Stimulated activated CD8-positive, alpha-beta memory T cell treated with anti-CD3 and anti-CD28 coated beads, Interleukin-4, amount 100 ng/mL, for 24 hours (primary cell): Measurements from ENCODE around the gene CROCC2.

Experiments used
- DNase-seq: peaks from one replicate; pipeline ENCODE4 v3.0.0-alpha.2; 2020; ENCODE audit warnings: low read depth

Gene CROCC2

GRCh38 chr2:240933966-240934700, 28.0 kb downstream of the CROCC2 start:
- no peak for DNase-seq

GRCh38 chr2:240934701-240935102, 28.6 kb downstream of the CROCC2 start:
- no peak for DNase-seq

GRCh38 chr2:240935103-240935876, 29.2 kb downstream of the CROCC2 start:
- DNase-seq, result no peak

- DNase-seq, result no peak
Measured at GRCh38 chr2:240936106-240936505, 30.0 kb downstream of the CROCC2 start.

- no peak for DNase-seq
Measured at GRCh38 chr2:240946046-240946445, 39.9 kb downstream of the CROCC2 start.

- no peak for DNase-seq
Measured at GRCh38 chr2:240946654-240947053, 40.5 kb downstream of the CROCC2 start.

GRCh38 chr2:240947176-240947575, 41.0 kb downstream of the CROCC2 start:
- DNase-seq, result no peak

GRCh38 chr2:240947607-240948006, 41.5 kb downstream of the CROCC2 start:
- no peak for DNase-seq

- DNase-seq, result no peak
Measured at GRCh38 chr2:240948086-240948485, 42.0 kb downstream of the CROCC2 start.

GRCh38 chr2:240948905-240949790, 43.0 kb downstream of the CROCC2 start:
- no peak for DNase-seq

GRCh38 chr2:240949791-240950705, 43.9 kb downstream of the CROCC2 start:
- no peak for DNase-seq

GRCh38 chr2:240951045-240951594, 45.0 kb downstream of the CROCC2 start:
- DNase-seq, result no peak

- no peak for DNase-seq
Measured at GRCh38 chr2:240952496-240953246, 46.5 kb downstream of the CROCC2 start.

- DNase-seq, result no peak
Measured at GRCh38 chr2:240953426-240954410, 47.6 kb downstream of the CROCC2 start.

- DNase-seq, result no peak
Measured at GRCh38 chr2:240954436-240955305, 48.5 kb downstream of the CROCC2 start.

GRCh38 chr2:240955306-240956170, 49.4 kb downstream of the CROCC2 start:
- no peak for DNase-seq
